Large intestine (tissue), 3 donors: ENCODE measurements around the gene RABL2A. TPM values are rescaled to one million over a fixed set of nuclear protein-coding genes. Genes with fewer than 3 reads are reported as not detected.
"Not testable (repeated sequence)": the region's sequence is repeated elsewhere in the genome, so short reads cannot be mapped to it uniquely, and the experiment has no call there.

Experiments used
- DNase-seq, 2 donors: peaks; one replicate each; pipeline versions ENCODE4 v3.0.0 to v3.0.0-alpha.2; 2013
- H3K27ac ChIP-seq: one replicate; pipeline ENCODE4 v1.5.1; 2013; ENCODE audit warnings: low read length
- H3K27me3 ChIP-seq: 2 replicates; pipeline ENCODE4 v1.6.1; 2013; ENCODE audit warnings: low read length; ENCODE audit not compliant: control insufficient read depth, insufficient read depth
- H3K36me3 ChIP-seq: 2 replicates; pipeline ENCODE4 v1.6.1; 2013; ENCODE audit warnings: low read length; ENCODE audit not compliant: control insufficient read depth, insufficient read depth
- H3K4me1 ChIP-seq: one replicate; pipeline ENCODE4 v1.6.1; 2013; ENCODE audit warnings: low read length; ENCODE audit not compliant: control insufficient read depth, insufficient read depth
- H3K4me3 ChIP-seq: one replicate; pipeline ENCODE4 v1.5.1; 2013; ENCODE audit warnings: low read length
- H3K9me3 ChIP-seq: one replicate; pipeline ENCODE4 v1.6.1; 2013; ENCODE audit warnings: mild to moderate bottlenecking, low read depth, low read length, moderate library complexity; ENCODE audit not compliant: control insufficient read depth
- WGBS: methylation state at CpG from one replicate; pipeline ENCODE4 v1.1.5; 2013; ENCODE audit warnings: low lambda C conversion rate; ENCODE audit not compliant: insufficient coverage; 5-methylcytosine and 5-hydroxymethylcytosine counted together
- polyA plus RNA-seq: library from polyadenylated mRNA; unstranded; fragments of 120-200 nt; gene quantifications from one replicate; pipeline ENCODE4 v1.2.1, GENCODE V29; 2013

Gene RABL2A
- polyA plus RNA-seq, 1 donor: 35.8 TPM

DNA sequence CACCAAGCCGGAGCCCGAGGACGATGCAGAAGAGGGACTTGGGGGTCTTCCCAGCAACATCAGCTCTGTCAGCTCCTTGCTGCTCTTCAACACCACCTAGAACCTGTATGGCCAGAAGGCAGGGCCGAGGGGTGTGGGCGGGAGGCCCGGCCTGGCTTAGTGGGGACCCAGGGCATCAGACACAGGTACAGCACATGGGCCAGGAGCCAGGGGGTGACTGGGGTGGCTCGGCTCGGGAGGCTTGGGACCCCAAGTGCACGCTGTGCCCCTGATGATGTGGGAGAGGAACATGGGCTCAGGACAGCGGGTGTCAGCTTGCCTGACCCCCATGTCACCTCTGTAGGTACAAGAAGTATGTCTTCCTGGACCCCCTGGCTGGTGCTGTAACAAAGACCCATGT, 31.3 kb upstream of the RABL2A start:
- no CpG with 5 or more reads among the region's 10 CpGs for WGBS
- DNase-seq, H3K36me3 ChIP-seq, H3K4me1 ChIP-seq, H3K9me3 ChIP-seq, H3K27ac ChIP-seq, H3K4me3 ChIP-seq, H3K27me3 ChIP-seq: not testable (repeated sequence)

GRCh38 chr2:113597164-113597563, 29.9 kb upstream of the RABL2A start:
- not testable (repeated sequence) for H3K4me3 ChIP-seq, H3K27me3 ChIP-seq, DNase-seq, H3K36me3 ChIP-seq, H3K4me1 ChIP-seq, H3K9me3 ChIP-seq, H3K27ac ChIP-seq
- no CpG with 5 or more reads among the region's 10 CpGs for WGBS

DNA sequence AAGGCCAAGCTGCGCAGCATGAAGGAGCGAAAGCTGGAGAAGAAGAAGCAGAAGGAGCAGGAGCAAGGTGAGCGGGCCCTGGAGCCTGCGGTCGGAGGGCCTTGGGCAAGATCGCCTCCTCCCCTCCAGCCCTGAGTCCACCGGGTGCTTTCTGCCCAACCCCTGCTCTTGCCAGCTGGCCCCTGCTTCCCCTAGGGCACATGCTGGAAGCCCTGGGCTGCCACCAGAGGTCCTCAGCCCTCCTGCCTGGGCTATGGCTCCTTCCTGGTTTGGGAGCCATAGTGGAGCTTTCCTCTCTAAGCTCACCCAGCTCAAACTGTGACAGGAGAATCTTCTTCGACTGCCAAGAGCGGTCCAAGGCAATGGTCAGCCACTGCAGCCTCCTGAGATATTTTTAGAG, 29.5 kb upstream of the RABL2A start:
- not testable (repeated sequence) for H3K27me3 ChIP-seq, DNase-seq, H3K9me3 ChIP-seq, H3K4me1 ChIP-seq, H3K4me3 ChIP-seq, H3K36me3 ChIP-seq, H3K27ac ChIP-seq
- no CpG with 5 or more reads among the region's 9 CpGs for WGBS

GRCh38 chr2:113598180-113598579, 28.9 kb upstream of the RABL2A start:
- not testable (repeated sequence) for H3K27me3 ChIP-seq, H3K4me1 ChIP-seq, H3K4me3 ChIP-seq, H3K9me3 ChIP-seq, H3K27ac ChIP-seq, DNase-seq, H3K36me3 ChIP-seq
- no CpG with 5 or more reads among the region's 13 CpGs for whole genome bisulfite sequencing

DNA sequence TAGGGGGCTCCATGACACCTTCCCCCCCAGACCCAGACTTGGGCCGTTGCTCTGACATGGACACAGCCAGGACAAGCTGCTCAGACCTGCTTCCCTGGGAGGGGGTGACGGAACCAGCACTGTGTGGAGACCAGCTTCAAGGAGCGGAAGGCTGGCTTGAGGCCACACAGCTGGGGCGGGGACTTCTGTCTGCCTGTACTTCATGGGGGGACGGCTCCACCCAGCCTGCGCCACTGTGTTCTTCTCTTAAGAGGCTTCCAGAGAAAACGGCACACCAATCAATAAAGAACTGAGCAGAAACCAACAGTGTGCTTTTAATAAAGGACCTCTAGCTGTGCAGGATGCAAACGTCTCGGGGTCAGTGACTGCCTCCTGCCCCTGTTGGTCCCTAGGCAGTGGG, 28.3 kb upstream of the RABL2A start:
- not testable (repeated sequence) for H3K4me3 ChIP-seq, H3K27ac ChIP-seq, H3K4me1 ChIP-seq, H3K36me3 ChIP-seq, DNase-seq, H3K27me3 ChIP-seq
- H3K9me3 ChIP-seq: peaks cover 12% of the 10 kb centered on the region
- WGBS: no CpG with 5 or more reads among the region's 9 CpGs

- no CpG with 5 or more reads among the region's 2 CpGs for WGBS
- not testable (repeated sequence) for H3K27ac ChIP-seq, H3K27me3 ChIP-seq, H3K36me3 ChIP-seq, H3K4me3 ChIP-seq, DNase-seq, H3K4me1 ChIP-seq
- peaks cover 16% of the 10 kb centered on the region for H3K9me3 ChIP-seq
These were observed 27.9 kb upstream of the RABL2A start for GRCh38 chr2:113599208-113599607.

DNA sequence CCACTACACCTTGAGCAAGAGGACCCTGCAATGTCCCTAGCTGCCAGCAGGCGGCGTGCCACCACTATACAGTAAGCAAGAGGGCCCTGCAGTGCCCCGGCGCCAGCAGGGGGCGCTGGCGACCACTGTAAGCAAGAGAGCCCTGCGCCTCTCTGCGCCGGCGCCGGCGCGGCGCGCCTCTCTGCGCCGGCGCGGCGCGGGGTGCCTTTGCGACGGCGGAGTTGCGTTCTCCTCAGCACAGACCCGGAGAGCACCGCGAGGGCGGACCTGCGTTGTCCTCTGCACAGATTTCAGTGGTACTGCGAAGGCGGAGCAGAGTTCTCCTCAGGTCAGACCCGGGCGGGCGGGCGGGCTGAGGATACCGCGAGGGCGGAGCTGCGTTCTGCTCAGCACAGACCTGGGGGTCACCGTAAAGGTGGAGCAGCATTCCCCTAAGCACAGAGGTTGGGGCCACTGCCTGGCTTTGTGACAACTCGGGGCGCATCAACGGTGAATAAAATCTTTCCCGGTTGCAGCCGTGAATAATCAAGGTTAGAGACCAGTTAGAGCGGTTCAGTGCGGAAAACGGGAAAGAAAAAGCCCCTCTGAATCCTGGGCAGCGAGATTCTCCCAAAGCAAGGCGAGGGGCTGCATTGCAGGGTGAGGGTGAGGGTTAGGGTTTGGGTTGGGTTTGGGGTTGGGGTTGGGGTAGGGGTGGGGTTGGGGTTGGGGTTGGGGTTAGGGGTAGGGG, 24.9 kb upstream of the RABL2A start:
- DNase-seq: peak; percentile 29 to 31
- H3K4me1 ChIP-seq, H3K27ac ChIP-seq, H3K27me3 ChIP-seq, H3K36me3 ChIP-seq, H3K4me3 ChIP-seq: not testable (repeated sequence)
- H3K9me3 ChIP-seq: peaks cover 17% of the 10 kb centered on the region
- WGBS: no CpG with 5 or more reads among the region's 51 CpGs

DNA sequence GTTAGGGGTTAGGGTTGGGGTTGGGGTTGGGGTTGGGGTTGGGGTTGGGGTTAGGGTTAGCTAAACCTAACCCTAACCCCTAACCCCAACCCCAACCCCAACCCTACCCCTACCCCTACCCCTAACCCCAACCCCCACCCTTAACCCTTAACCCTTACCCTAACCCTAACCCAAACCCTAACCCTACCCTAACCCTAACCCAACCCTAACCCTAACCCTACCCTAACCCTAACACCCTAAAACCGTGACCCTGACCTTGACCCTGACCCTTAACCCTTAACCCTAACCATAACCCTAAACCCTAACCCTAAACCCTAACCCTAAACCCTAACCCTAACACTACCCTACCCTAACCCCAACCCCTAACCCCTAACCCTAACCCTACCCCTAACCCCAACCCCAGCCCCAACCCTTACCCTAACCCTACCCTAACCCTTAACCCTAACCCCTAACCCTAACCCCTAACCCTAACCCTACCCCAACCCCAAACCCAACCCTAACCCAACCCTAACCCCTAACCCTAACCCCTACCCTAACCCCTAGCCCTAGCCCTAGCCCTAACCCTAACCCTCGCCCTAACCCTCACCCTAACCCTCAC, 24.1 kb upstream of the RABL2A start:
- Histone ChIP-seq H3K27me3 (no peaks in the 10 kb centered on the region), H3K4me1 (no peaks in the 10 kb centered on the region), H3K36me3 (peaks cover 4% of the 10 kb centered on the region), H3K27ac (peak overlapping the region; percentile 44), H3K4me3 (peak overlapping the region; percentile 31), H3K9me3 (peaks cover 17% of the 10 kb centered on the region)
- no CpG with 5 or more reads among the region's 2 CpGs for WGBS
- no peak for DNase-seq

DNA sequence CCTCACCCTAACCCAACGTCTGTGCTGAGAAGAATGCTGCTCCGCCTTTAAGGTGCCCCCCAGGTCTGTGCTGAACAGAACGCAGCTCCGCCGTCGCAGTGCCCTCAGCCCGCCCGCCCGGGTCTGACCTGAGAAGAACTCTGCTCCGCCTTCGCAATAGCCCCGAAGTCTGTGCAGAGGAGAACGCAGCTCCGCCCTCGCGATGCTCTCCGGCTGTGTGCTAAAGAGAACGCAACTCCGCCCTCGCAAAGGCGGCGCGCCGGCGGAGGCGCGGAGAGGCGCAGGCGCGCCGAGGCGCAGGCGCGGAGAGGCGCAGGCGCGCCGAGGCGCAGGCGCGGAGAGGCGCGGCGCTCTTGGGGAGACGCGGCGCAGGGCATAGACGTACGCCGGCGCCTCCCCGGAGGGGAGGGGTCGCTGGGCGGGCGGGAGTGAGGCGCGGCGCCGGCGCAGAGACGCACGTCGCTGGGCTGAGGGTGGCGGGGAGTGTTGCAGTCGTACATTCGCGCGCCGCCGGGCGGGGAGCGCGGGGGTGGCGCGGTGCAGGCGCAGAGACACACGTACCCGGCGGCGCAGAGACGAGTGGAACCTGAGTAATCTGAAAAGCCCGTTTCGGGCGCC, 23.5 kb upstream of the RABL2A start:
- Histone ChIP-seq H3K9me3 (peaks cover 17% of the 10 kb centered on the region), H3K4me3 (peak overlapping the region; percentile 33), H3K27ac (peak overlapping the region; percentile 72)
- no CpG with 5 or more reads among the region's 84 CpGs for WGBS
- H3K36me3 ChIP-seq, H3K27me3 ChIP-seq, H3K4me1 ChIP-seq: not testable (repeated sequence)
- peak; percentile 87 to 96 for DNase-seq

GRCh38 chr2:113604085-113604477, 23.0 kb upstream of the RABL2A start:
- Histone ChIP-seq H3K9me3 (peaks cover 17% of the 10 kb centered on the region), H3K4me3 (peak overlapping the region; percentile 33), H3K27ac (peak overlapping the region; percentile 72)
- H3K27me3 ChIP-seq, H3K36me3 ChIP-seq, H3K4me1 ChIP-seq: not testable (repeated sequence)
- no CpG with 5 or more reads among the region's 20 CpGs for WGBS
- peak; percentile 86 to 90 for DNase-seq
